HG03039 (cell line): ENCODE results near the gene ACAP1.

ENCODE experiments used
- ATAC-seq: cut with Tn5 transposase; IDR thresholded peaks from one replicate; pipeline ENCODE4 v1.9.1; 2021; ENCODE audit warnings: mild to moderate bottlenecking, moderate library complexity; ENCODE audit not compliant: unreplicated experiment

ACAP1 gene

GRCh38 chr17:7383742-7384488, 47.6 kb downstream of the ACAP1 start:
- peak; percentile 57 for ATAC-seq

GRCh38 chr17:7384489-7385081, 48.3 kb downstream of the ACAP1 start:
- ATAC-seq, result no peak

GRCh38 chr17:7388856-7389255, 52.5 kb downstream of the ACAP1 start:
- ATAC-seq, result no peak

GRCh38 chr17:7389924-7390910, 53.9 kb downstream of the ACAP1 start:
- ATAC-seq, result no peak

- no peak for ATAC-seq
Measured at GRCh38 chr17:7391307-7391706, 55.0 kb downstream of the ACAP1 start.

GRCh38 chr17:7392696-7393612, 56.6 kb downstream of the ACAP1 start:
- no peak for ATAC-seq

GRCh38 chr17:7393613-7394451, 57.5 kb downstream of the ACAP1 start:
- ATAC-seq, result peak; percentile 29

- peak; percentile 64 for ATAC-seq
Measured at GRCh38 chr17:7394452-7395191, 58.3 kb downstream of the ACAP1 start, which contains the start of gene PLSCR3. Gene PLSCR3 (minus strand): TSS chr17:7394525. CDS start chr17:7394110, 415 bp downstream.

- no peak for ATAC-seq
Measured at GRCh38 chr17:7396147-7396546, 59.8 kb downstream of the ACAP1 start.

GRCh38 chr17:7398612-7399011, 62.3 kb downstream of the ACAP1 start:
- ATAC-seq, result no peak
